LNCAP (cell line): ENCODE results near the gene FSTL5.
A peak's percentile ranks its signal among the peaks of the same experiment; 100 is the strongest.

Experiments
- CTCF ChIP-seq: fragments of 450-650 bp; IDR thresholded peaks from 2 replicates; pipeline ENCODE4 v1.5.1; 2017; ENCODE audit warnings: mild to moderate bottlenecking

Gene FSTL5

DNA sequence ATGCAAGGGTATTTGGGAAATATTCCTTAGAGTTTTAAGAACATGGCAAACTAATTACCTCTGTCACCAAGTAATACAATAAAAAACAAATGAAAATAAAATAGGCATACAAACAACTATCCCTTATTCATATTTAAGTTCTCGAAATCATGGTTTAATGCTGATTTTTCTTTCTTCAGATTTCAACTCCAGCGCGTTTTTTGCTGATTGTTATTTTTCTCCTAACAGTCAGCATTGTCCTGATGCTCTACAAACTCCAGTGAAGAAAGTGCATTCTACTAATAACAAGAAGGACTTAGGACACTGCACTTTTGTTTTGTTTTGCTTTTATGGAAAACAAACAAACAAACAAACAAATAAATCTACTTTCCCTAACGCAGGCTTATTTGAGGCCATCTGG lies 282.4 kb downstream of the FSTL5 start:
- TF ChIP-seq CTCF: no peak

DNA sequence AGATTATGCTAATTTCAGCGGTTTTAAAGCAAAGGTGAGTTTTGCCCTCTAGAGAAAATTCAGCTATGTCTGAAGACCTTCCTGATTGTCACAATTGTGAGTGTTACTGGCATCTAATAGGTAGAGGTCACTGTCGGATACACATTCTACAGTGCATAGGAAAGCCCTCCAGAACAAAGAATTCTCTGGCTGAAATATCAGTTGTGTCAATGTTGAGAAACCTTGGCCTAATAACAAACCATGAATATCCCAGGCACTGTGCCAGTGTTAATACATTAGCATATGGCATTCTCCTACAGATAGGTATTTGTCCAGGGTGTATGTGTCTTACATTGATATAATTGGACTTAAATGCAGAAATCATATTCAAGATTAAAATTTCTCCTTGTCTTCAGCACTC lies 294.3 kb downstream of the FSTL5 start:
- 0 out of 2 replicates have a peak, but pooled peaks have one; percentile 27 for TF ChIP-seq CTCF

DNA sequence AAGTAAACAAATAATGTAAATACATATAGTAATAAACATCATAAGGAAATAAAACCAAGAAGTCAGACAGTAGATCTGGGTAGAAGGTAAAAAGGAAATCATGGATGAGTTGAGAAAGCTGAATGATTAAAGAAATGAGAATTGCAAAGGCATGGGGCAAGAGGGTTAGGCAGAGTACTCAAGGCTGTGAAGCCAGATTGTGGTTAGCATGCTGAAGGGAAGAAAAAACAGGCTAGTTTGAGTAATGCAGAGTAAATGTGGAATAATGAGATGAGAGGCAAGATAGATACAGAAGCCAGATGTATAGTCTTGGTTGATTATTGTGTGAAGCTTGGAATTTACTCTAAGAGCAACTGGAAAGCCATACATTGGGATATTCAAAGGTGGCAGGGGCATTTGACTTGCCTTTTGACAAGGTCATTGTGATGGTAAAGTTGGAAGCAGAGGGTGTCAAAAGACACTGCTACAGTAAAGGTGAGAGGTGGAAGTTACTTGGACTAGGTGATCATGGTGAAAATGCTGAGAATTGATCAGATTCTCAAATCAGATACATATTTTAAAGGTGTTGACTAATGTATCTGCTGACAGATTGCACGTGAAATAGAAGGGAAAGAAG lies 307.0 kb downstream of the FSTL5 start:
- no peak for TF ChIP-seq CTCF

- TF ChIP-seq CTCF: no peak
Observed at GRCh38 chr4:161850631-161851030, 313.2 kb downstream of the FSTL5 start.

GRCh38 chr4:161841759-161842158 lies 322.0 kb downstream of the FSTL5 start:
- TF ChIP-seq CTCF: no peak; the same call in 1 of the 2 replicates

GRCh38 chr4:161829591-161829990 lies 334.2 kb downstream of the FSTL5 start:
- no peak for TF ChIP-seq CTCF

DNA sequence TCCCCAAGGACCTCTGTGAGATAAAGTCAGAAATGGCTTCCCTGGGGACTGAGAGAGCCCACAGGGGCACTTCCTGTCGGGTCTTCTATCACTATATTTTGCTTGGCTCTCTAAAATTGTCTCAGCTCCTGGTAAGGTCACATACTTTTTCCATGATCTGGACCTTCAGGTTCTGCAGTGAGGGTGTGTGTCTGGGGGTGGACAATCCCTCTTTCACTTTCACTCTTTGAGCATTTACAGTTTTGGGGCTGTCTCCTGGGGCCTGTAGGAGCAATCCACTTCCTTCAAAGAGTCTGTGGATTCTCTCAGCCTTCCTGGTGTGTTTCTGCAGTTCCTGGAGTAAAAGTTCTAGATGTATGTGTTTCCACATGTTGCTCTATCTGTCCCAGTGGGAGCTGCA lies 335.7 kb downstream of the FSTL5 start:
- TF ChIP-seq CTCF: no peak

- no peak for TF ChIP-seq CTCF
Observed at GRCh38 chr4:161827013-161827412, 336.8 kb downstream of the FSTL5 start.
